ENCODE data around the gene EIF2S2.

Gene EIF2S2

DNA sequence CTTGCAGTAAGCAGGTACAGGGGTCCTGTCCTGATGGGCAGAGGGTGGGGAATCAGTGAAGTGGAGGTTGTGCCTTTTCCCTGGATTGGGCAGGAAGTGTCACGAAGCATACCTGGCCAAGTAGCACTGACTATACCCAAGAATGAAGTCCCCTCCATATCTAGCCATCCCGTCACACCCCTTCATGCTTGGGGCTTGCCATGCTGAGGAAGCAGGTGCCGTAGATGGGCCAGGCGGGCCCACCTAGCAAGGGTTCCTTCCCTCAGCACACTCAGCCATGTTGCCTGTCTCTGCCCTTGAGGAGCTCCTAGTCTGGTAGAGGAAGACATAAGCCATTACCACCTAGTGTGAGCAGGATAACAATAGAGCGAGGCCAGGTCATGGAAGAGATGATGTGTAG lies 33.5 kb downstream of the EIF2S2 start:
- TF ChIP-seq, protein P1, sequence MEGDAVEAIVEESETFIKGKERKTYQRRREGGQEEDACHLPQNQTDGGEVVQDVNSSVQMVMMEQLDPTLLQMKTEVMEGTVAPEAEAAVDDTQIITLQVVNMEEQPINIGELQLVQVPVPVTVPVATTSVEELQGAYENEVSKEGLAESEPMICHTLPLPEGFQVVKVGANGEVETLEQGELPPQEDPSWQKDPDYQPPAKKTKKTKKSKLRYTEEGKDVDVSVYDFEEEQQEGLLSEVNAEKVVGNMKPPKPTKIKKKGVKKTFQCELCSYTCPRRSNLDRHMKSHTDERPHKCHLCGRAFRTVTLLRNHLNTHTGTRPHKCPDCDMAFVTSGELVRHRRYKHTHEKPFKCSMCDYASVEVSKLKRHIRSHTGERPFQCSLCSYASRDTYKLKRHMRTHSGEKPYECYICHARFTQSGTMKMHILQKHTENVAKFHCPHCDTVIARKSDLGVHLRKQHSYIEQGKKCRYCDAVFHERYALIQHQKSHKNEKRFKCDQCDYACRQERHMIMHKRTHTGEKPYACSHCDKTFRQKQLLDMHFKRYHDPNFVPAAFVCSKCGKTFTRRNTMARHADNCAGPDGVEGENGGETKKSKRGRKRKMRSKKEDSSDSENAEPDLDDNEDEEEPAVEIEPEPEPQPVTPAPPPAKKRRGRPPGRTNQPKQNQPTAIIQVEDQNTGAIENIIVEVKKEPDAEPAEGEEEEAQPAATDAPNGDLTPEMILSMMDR (IDR thresholded peaks at IDR 0.05; ENCODE audit: low read depth, low read length) = no peak
- no peaks in the 10 kb centered on the region for H3K9me3 ChIP-seq
- DNase-seq = no peak
- H3K36me3 ChIP-seq = peaks cover 24% of the 10 kb centered on the region
- peaks cover 3% of the 10 kb centered on the region; the same call in 1 of the 2 replicates for H3K4me1 ChIP-seq
- H3K4me3 ChIP-seq (ENCODE audit: low read depth, low read length) = no peak overlapping the region
- H3K27me3 ChIP-seq = no peaks in the 10 kb centered on the region

DNA sequence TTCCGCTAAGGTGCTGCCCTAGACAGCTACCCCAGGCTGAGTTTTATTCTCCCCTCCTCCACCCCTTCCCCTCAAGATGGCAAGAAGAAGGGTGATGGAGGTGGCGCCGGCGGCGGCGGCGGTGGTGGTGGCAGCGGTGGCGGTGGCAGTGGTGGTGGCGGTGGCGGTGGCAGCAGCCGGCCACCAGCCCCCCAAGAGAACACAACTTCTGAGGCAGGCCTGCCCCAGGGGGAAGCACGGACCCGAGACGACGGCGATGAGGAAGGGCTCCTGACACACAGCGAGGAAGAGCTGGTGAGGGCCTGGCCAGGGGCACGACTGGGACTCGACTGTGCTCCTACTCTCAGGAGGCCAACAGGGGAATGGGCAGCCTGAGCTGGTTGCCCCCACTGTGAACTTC lies 35.1 kb downstream of the EIF2S2 start:
- TF ChIP-seq, protein P1 (IDR thresholded peaks at IDR 0.05; ENCODE audit: low read depth, low read length) = no peak
- Histone ChIP-seq H3K27me3 (no peaks in the 10 kb centered on the region), H3K9me3 (no peaks in the 10 kb centered on the region), H3K36me3 (peaks cover 28% of the 10 kb centered on the region), H3K4me1 (no peaks in the 10 kb centered on the region), H3K4me3 (ENCODE audit: low read depth, low read length) (no peak overlapping the region)
- no peak for DNase-seq

DNA sequence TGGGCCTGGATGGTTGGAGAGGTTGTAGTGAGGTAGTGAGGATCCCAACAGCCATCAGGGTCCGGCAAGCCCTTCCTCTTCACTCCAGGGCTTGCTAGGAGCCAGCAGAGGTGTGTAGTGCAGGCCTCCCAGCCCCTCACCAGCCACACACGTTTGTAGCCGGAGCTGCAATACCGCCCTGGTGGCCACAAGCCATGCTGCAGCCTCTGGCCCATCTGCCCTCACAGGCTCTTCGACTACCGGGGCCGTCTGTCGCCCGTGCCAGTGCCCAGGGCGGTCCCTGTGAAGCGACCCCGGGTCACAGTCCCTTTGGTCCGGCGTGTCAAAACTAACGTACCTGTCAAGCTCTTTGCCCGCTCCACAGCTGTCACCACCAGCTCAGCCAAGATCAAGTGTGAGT lies 36.4 kb downstream of the EIF2S2 start:
- peaks cover 32% of the 10 kb centered on the region for H3K36me3 ChIP-seq
- H3K27me3 ChIP-seq = no peaks in the 10 kb centered on the region
- no peak overlapping the region for H3K4me3 ChIP-seq (ENCODE audit: low read depth, low read length)
- no peaks in the 10 kb centered on the region for H3K9me3 ChIP-seq
- TF ChIP-seq, protein P1 (IDR thresholded peaks at IDR 0.05; ENCODE audit: low read depth, low read length) = no peak
- H3K4me1 ChIP-seq = no peaks in the 10 kb centered on the region
- DNase-seq = no peak

DNA sequence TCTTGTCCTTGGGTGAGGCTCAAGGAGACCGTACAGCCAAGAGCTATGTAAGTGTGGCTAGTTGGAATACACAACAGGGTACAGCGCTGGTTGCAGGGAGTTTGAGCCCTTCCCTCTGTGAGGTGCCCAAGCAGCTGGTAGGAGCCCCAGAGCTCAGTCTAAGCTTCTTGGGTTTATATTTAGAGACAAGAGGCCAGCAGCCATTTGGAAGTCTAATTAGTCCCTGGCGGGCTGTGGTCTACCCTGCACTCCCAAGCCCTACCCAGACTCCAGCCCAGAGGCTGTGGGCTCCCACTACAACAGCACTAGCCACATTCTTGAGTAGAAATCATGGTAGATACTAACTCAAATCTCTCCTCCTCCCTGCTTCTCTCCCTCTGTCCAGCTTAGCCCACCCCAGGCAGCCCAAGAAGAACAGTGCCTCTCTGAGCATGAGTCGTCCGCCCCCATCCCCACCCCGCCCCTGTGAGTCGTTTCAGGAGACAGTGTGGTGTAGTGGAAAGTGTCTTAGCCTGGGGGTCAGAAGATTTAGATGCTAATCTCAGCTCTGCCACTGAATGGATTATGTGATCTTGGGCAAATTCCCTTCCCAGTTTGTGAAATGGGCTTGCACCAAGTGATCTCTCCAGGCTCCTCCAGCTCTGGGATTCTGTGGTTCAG lies 37.8 kb downstream of the EIF2S2 start:
- H3K36me3 ChIP-seq = peaks cover 29% of the 10 kb centered on the region
- no peaks in the 10 kb centered on the region for H3K9me3 ChIP-seq
- H3K4me1 ChIP-seq = peaks cover 5% of the 10 kb centered on the region; the same call in 1 of the 2 replicates
- no peaks in the 10 kb centered on the region for H3K27me3 ChIP-seq
- TF ChIP-seq, protein P1 (IDR thresholded peaks at IDR 0.05; ENCODE audit: low read depth, low read length) = no peak
- no peak for DNase-seq
- no peak overlapping the region for H3K4me3 ChIP-seq (ENCODE audit: low read depth, low read length)

DNA sequence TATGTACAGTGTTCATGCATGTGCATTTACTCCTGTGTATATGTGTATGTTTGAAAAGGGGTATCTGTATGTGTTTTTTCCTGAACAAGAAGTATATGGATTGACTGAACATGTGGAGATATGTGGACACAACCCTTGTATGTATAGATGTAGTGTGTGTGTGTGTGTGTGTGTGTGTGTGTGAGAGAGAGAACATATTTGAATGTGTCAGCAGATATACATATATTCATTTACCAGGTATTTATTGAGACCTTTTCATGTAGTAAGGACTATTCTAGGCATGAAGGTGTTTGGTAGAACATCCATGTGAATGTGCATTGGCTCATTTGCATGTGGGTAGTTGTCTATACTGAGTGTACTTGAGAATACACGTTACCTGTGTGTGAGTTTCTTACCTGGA lies 39.3 kb downstream of the EIF2S2 start:
- Histone ChIP-seq H3K9me3 (no peaks in the 10 kb centered on the region), H3K4me1 (peaks cover 9% of the 10 kb centered on the region; the same call in 1 of the 2 replicates), H3K4me3 (ENCODE audit: low read depth, low read length) (no peak overlapping the region), H3K36me3 (peaks cover 22% of the 10 kb centered on the region), H3K27me3 (no peaks in the 10 kb centered on the region)
- DNase-seq = no peak
- TF ChIP-seq, protein P1 (IDR thresholded peaks at IDR 0.05; ENCODE audit: low read depth, low read length) = no peak

DNA sequence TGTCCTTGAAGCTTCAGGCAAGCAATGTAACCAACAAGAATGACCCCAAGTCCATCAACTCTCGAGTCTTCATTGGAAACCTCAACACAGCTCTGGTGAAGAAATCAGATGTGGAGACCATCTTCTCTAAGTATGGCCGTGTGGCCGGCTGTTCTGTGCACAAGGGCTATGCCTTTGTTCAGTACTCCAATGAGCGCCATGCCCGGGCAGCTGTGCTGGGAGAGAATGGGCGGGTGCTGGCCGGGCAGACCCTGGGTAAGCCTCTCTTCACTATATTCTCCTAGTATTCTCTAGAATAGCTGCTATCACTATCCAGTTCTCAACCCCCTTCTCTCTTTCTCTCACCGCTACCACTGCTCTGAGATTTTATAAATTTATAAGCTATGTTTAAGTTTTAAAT lies 40.0 kb downstream of the EIF2S2 start:
- DNase-seq = no peak
- H3K36me3 ChIP-seq = peaks cover 17% of the 10 kb centered on the region

More for the DNA sequence above, 40.0 kb downstream of the EIF2S2 start:
- Histone ChIP-seq H3K4me1 (peaks cover 9% of the 10 kb centered on the region; the same call in 1 of the 2 replicates), H3K27me3 (no peaks in the 10 kb centered on the region), H3K9me3 (no peaks in the 10 kb centered on the region), H3K4me3 (ENCODE audit: low read depth, low read length) (no peak overlapping the region)
- TF ChIP-seq, protein P1 (IDR thresholded peaks at IDR 0.05; ENCODE audit: low read depth, low read length) = no peak
